GM23248 (cell line): Measurements from ENCODE around the gene WDR7. TPM values are rescaled to one million over a fixed set of nuclear protein-coding genes. Genes with fewer than 3 reads are reported as not detected.

Experiments used
- DNase-seq: peaks from one replicate; pipeline ENCODE4 v3.0.0-alpha.2; 2015
- H2AFZ ChIP-seq: fragments of 200-600 bp; sonication (generic); 2 replicates; pipeline ENCODE4 v1.6.1; 2016; ENCODE audit warnings: antibody characterized with exemption
- H3F3A ChIP-seq: fragments of 200-600 bp; sonication (generic); 2 replicates; pipeline ENCODE4 v1.6.1; 2016; ENCODE audit warnings: mild to moderate bottlenecking, antibody characterized with exemption, mixed run types; ENCODE audit not compliant: insufficient read depth
- H3K27ac ChIP-seq: fragments of 200-600 bp; sonication (generic); 2 replicates; pipeline ENCODE4 v1.5.1; 2016; ENCODE audit warnings: mild to moderate bottlenecking
- H3K27me3 ChIP-seq: fragments of 200-600 bp; sonication (generic); replicated peaks from 2 replicates; pipeline ENCODE4 v1.6.1; 2016; ENCODE audit warnings: mild to moderate bottlenecking; ENCODE audit not compliant: insufficient read depth
- H3K36me3 ChIP-seq: fragments of 200-600 bp; sonication (generic); 2 replicates; pipeline ENCODE4 v1.6.1; 2016; ENCODE audit warnings: low read depth, mild to moderate bottlenecking
- H3K4me1 ChIP-seq: fragments of 200-600 bp; sonication (generic); 2 replicates; pipeline ENCODE4 v1.6.1; 2016; ENCODE audit warnings: mild to moderate bottlenecking; ENCODE audit not compliant: insufficient read depth
- H3K4me2 ChIP-seq: fragments of 200-600 bp; sonication (generic); one replicate; pipeline ENCODE4 v1.6.1; 2016; ENCODE audit warnings: mild to moderate bottlenecking; ENCODE audit not compliant: unreplicated experiment
- H3K4me3 ChIP-seq: fragments of 200-600 bp; sonication (generic); 2 replicates; pipeline ENCODE4 v1.5.1; 2016; ENCODE audit warnings: mild to moderate bottlenecking
- H3K79me2 ChIP-seq: fragments of 200-600 bp; sonication (generic); 2 replicates; pipeline ENCODE4 v1.6.1; 2016; ENCODE audit warnings: mild to moderate bottlenecking; ENCODE audit not compliant: insufficient read depth
- H3K9ac ChIP-seq: fragments of 200-600 bp; sonication (generic); 2 replicates; pipeline ENCODE4 v1.6.1; 2016; ENCODE audit warnings: mild to moderate bottlenecking
- H3K9me2 ChIP-seq: fragments of 200-600 bp; sonication (generic); 2 replicates; pipeline ENCODE4 v1.6.1; 2016; ENCODE audit warnings: mixed run types, mild to moderate bottlenecking, moderate library complexity; ENCODE audit not compliant: insufficient read depth
- H3K9me3 ChIP-seq: fragments of 200-600 bp; sonication (generic); one replicate; pipeline ENCODE4 v1.6.1; 2017; ENCODE audit warnings: low read depth
- H4K20me1 ChIP-seq: fragments of 200-600 bp; sonication (generic); 2 replicates; pipeline ENCODE4 v1.6.0; 2016; ENCODE audit not compliant: insufficient read depth
- EZH2 ChIP-seq: fragments of 200-600 bp; sonication (generic); IDR thresholded peaks from 2 replicates; pipeline ENCODE4 v1.6.1; 2018; ENCODE audit warnings: antibody characterized with exemption, mild to moderate bottlenecking; ENCODE audit not compliant: insufficient read depth, poor library complexity, severe bottlenecking
- EZH2phosphoT487 ChIP-seq: fragments of 200-600 bp; sonication (generic); IDR thresholded peaks from 2 replicates; pipeline ENCODE4 v1.6.1; 2018; ENCODE audit warnings: antibody characterized with exemption, moderate library complexity, mild to moderate bottlenecking, low read depth; ENCODE audit not compliant: insufficient read depth
- WGBS, 2 experiments: methylation state at CpG; one replicate each; pipeline ENCODE4 v1.1.6; 2015 to 2017; ENCODE audit warnings: low lambda C conversion rate in 2 of 2, low coverage in 1 of 2; ENCODE audit errors: missing lambda C conversion rate in 2 of 2; 5-methylcytosine and 5-hydroxymethylcytosine counted together
- in situ Hi-C: fragments of 300-500 bp; cut with MboI; formaldehyde crosslinking; loops from 2 replicates; pipeline ENCODE4 v1.15.0; 2020
- polyA plus RNA-seq: library from polyadenylated mRNA; unstranded; fragments of >200 nt; fragmentation: Nextera tagmentation; extraction: Ambion mirVana; gene quantifications from 2 replicates; pipeline ENCODE4 v1.2.1, GENCODE V29; 2016
- total RNA-seq: library from RNA; depleted of rRNA; stranded (reverse); fragments of >200 nt; shearing (Covaris generic); gene quantifications from 2 replicates; pipeline ENCODE4 v1.2.3, GENCODE V29; 2014

The WDR7 gene
- total and polyA plus RNA-seq, 2 experiments from 2014 or later = 6.7 to 8.3 TPM

GRCh38 chr18:56888978-56889377, 237.8 kb downstream of the WDR7 start:
- H3K9ac ChIP-seq = no peak overlapping the region
- H3K9me2 ChIP-seq = 0 out of 2 replicates have a peak, but pooled peaks cover 6% of the 10 kb centered on the region
- peaks cover 26% of the 10 kb centered on the region for H3F3A ChIP-seq
- DNase-seq = no peak
- TF ChIP-seq EZH2 = no peak
- no peak for TF ChIP-seq EZH2phosphoT487
- H3K36me3 ChIP-seq = no peaks in the 10 kb centered on the region
- 86 to 95% methylated on average over 1 of the region's 1 CpG for WGBS, 2 experiments
- H2AFZ ChIP-seq = no peak overlapping the region
- H3K4me1 ChIP-seq = peaks cover 44% of the 10 kb centered on the region
- H3K4me3 ChIP-seq = no peak overlapping the region
- in situ Hi-C loops = no loop called here
- H3K79me2 ChIP-seq = no peaks in the 10 kb centered on the region
- no peak overlapping the region for H3K4me2 ChIP-seq
- H3K27ac ChIP-seq = no peak overlapping the region
- H3K9me3 ChIP-seq = no peaks in the 10 kb centered on the region
- H4K20me1 ChIP-seq = no peaks in the 10 kb centered on the region
- no peaks in the 10 kb centered on the region for H3K27me3 ChIP-seq

GRCh38 chr18:56889621-56890020, 238.5 kb downstream of the WDR7 start:
- Histone ChIP-seq H2AFZ (no peak overlapping the region), H3K27ac (no peak overlapping the region), H3K36me3 (no peaks in the 10 kb centered on the region), H3K9ac (no peak overlapping the region), H3K79me2 (no peaks in the 10 kb centered on the region), H3K9me3 (no peaks in the 10 kb centered on the region), H3K9me2 (0 out of 2 replicates have a peak, but pooled peaks cover 6% of the 10 kb centered on the region), H3F3A (peaks cover 26% of the 10 kb centered on the region), H3K4me2 (no peak overlapping the region), H3K27me3 (no peaks in the 10 kb centered on the region), H4K20me1 (no peaks in the 10 kb centered on the region), H3K4me3 (no peak overlapping the region), H3K4me1 (peaks cover 44% of the 10 kb centered on the region)
- DNase-seq = no peak
- in situ Hi-C loops = no loop called here
- TF ChIP-seq EZH2 (no peak), EZH2phosphoT487 (no peak)
- 82 to 85% methylated on average over 2 of the region's 2 CpGs for WGBS, 2 experiments

GRCh38 chr18:56890632-56891031, 239.5 kb downstream of the WDR7 start:
- H2AFZ ChIP-seq = peak overlapping the region; percentile 2; the same call in 1 of the 2 replicates
- no peak for TF ChIP-seq EZH2
- no peak for TF ChIP-seq EZH2phosphoT487
- peak overlapping the region; percentile 20 for H3K4me3 ChIP-seq
- in situ Hi-C loops = no loop called here
- no peaks in the 10 kb centered on the region for H3K79me2 ChIP-seq
- peak overlapping the region; percentile 81 for H3K4me2 ChIP-seq
- peak; percentile 87 for DNase-seq
- H3F3A ChIP-seq = peaks cover 26% of the 10 kb centered on the region
- peaks cover 44% of the 10 kb centered on the region for H3K4me1 ChIP-seq
- no peak overlapping the region; the same call in 1 of the 2 replicates for H3K9ac ChIP-seq
- H3K9me3 ChIP-seq = no peaks in the 10 kb centered on the region
- WGBS, 2 experiments = 0 to 7% methylated on average over 1 of the region's 1 CpG
- H3K36me3 ChIP-seq = no peaks in the 10 kb centered on the region
- peak overlapping the region; percentile 52 for H3K27ac ChIP-seq
- H4K20me1 ChIP-seq = no peaks in the 10 kb centered on the region
- no peaks in the 10 kb centered on the region for H3K27me3 ChIP-seq
- H3K9me2 ChIP-seq = 0 out of 2 replicates have a peak, but pooled peaks cover 6% of the 10 kb centered on the region

- TF ChIP-seq EZH2 = no peak
- TF ChIP-seq EZH2phosphoT487 = no peak
- in situ Hi-C loops = no loop called here
- peak overlapping the region; percentile 81 for H3K4me2 ChIP-seq
- H3K9me3 ChIP-seq = no peaks in the 10 kb centered on the region
- peak overlapping the region; percentile 20 for H3K4me3 ChIP-seq
- peaks cover 44% of the 10 kb centered on the region for H3K4me1 ChIP-seq
- H3K27me3 ChIP-seq = no peaks in the 10 kb centered on the region
- DNase-seq = peak; percentile 6
- peaks cover 26% of the 10 kb centered on the region for H3F3A ChIP-seq
- 96 to 97% methylated on average over 3 of the region's 3 CpGs for WGBS, 2 experiments
- 0 out of 2 replicates have a peak, but pooled peaks cover 6% of the 10 kb centered on the region for H3K9me2 ChIP-seq
- H2AFZ ChIP-seq = no peak overlapping the region
- no peaks in the 10 kb centered on the region for H3K36me3 ChIP-seq
- H3K27ac ChIP-seq = peak overlapping the region; percentile 52
- no peak overlapping the region for H3K9ac ChIP-seq
- no peaks in the 10 kb centered on the region for H3K79me2 ChIP-seq
- H4K20me1 ChIP-seq = no peaks in the 10 kb centered on the region
Observed at GRCh38 chr18:56891116-56891515, 240.0 kb downstream of the WDR7 start.
